HG03175 (cell line): ENCODE results near the gene NPPC.
"Not testable (repeated sequence)": the region's sequence is repeated elsewhere in the genome, so short reads cannot be mapped to it uniquely, and the experiment has no call there.

ENCODE experiments used
- ATAC-seq: cut with Tn5 transposase; IDR thresholded peaks from one replicate; pipeline ENCODE4 v1.9.1; 2021; ENCODE audit warnings: mild to moderate bottlenecking, moderate library complexity; ENCODE audit not compliant: unreplicated experiment

Gene NPPC

DNA sequence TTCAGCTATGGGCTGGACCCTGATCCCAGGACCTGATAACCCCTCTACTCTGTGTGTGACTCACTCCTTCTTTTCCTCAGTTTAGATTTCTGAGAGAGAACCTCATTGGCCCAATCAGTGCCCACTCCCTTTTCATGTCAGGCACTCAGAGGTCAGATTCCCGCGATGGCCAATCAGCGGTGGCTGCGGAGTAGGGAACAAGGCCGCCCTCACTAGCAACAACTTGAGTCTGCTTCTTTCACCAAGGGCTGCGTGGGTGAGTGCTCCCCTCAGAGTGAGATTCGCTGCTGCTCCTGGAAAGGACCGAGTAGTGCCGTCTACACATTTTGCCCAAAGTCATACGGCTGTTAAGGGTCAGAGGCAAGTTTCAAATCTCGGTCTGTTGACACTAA lies 34.7 kb downstream of the NPPC start:
- no peak for ATAC-seq

DNA sequence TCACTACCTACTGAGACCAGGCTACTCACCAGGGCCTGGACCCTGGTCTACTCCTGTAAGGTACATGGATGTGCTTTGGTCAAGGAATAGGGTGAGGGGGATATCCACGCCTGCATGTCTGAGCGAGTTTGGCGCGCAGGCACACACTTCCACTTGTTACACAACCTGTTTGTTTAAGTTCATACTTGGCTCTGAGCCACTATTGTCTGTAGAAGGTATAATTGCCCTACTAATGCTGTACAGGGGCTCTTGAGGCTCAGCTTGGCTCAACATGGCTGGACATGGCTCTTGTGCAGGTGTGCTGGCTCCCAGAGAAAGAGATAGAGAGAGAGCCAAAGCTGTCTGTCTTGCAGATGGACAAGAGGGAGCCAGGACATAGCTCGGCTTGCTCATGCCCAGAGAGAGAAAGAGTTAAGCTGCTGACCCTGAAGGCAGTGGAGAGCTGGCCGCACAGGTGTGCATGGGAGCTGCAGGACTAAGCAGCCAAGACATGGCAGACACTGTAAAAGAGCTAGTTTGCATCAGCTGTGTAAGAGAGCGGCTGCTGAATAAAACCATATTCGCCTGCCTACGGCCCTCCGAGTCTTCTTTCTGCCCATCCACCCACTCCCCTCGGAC lies 35.2 kb downstream of the NPPC start:
- ATAC-seq, result no peak

DNA sequence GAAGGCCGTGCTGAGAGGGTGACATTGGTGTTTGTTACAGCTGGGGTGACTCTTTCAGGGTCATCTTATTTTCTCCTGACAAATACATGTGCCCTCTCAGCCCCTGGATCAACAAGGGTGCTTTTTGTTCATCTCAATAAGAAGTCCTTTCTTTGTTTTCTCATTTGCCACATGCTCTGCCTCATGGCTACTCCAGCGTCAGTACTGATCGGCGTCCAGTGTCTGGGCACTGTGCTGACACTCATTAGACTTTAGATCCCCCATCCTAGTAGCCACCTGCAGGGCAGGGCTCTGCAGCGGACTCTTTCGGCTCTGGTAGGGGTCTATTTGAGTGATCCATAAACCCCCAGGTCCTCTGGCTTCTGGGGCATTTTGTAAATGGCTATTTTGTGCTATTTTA lies 38.4 kb downstream of the NPPC start:
- no peak for ATAC-seq

DNA sequence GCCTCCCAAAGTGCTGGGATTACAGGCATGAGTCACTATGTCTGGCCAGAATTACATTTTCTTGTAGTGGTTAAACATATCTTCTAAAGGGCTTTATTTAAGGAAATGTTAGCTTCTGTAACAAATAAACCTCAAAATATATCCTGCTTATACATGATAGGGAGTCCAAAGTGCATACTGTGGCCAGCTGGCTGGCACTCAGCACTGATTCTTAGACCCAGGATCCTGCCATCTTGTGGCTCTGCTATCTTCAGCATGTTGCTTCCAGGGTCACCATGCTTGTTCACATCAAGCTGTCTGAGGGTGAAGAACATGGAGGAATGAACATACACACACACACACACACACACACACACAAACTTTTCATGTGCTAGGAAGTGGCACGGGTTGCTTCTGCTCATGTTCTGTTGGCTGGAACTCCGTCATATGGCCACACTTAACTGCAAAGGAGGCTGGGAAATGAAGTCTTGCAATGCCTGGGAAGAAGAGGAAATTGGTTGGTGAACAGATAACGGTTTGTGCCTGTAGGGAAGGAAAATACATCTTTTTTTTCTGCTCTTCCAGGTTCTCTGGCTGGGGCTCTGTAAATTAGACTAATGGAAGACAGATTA lies 40.0 kb downstream of the NPPC start:
- no peak for ATAC-seq

DNA sequence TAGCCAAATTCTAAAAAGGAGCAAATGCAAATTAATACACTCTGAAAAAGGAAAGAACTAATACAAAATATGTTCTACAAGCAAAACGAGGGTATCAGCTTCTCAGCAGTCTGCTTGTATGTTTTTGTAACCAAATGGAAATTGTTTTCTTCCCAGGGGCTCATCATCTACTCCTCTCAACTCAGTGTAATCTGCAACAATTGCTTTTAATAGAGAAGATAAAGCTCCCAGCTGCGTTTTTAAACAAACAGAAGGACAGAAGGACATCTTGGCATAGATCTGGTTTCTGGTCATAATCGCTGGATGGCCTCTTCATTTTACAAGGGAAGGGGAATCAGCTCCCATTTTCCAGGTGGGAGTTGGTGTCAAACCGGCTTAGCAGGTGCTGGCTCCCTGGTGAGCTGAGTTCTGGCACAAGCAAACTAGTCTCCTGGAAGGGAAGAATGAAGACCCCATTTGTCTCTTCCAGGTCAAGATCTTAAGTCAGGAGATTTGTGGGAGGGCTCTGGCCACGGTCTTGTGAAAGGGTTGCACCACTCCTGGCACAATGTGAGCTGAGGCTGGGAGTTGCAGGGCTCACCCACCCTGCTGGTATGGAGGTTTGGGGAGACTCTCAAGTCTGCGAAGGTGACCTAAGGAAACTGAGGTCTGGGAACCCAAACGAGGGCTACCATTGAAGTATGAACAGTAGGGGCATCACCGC lies 41.6 kb downstream of the NPPC start:
- ATAC-seq, result no peak

DNA sequence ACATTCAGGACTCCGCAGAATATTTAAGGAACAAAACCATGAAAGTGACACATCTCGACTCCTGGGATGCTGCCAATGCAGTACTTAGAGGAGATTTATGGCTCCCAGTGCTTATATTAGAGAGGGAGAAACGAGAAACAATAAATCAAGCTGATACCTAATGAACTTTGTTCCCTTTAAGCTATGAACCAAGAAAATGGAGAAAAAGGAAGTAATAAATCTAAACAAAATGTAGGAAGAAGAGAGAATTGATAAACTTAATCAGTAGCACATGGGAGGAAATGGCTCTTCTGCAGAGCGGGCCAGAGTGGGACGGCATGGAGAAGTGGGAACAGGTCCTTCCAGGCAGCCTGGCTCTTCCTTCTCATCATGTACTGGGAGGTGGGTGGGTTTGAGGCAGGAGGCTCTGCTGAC lies 42.7 kb downstream of the NPPC start:
- ATAC-seq, result no peak

DNA sequence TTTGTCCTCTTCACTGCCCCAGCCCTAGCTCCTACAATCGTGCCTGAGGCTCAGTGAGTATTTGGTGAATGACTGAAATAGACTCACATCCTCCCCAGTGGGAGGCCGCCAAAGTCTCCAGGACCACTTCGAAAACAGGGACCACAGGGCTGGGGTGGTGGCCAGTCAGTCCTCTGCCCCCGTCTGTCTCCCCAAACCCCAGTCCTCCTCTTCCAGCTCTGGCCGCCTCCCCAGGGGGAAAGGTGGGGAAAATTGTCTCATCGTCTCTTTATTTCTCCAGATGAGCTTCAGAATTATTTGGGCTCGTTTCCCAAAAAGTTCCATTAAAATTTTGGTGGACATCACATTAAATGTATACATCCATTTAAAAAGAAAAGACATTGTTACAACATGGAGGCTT lies 43.5 kb downstream of the NPPC start:
- ATAC-seq, result no peak

DNA sequence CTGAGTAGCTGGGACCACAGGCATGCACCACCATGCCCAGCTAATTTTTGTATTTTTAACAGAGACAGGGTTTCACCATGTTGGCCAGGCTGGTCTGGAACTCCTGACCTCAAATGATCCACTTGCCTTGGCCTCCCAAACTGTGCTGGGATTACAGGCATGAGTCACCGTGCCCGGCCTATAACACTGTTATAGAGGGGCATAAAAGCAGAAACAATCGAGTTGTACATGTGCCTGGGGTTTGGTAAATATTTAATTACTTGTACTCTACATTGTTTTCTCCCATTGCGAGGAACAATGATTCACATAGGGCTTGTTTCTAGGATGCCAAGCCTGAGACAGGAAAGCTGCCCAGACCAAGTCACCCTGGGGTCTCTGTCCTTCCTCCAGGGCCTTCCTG lies 45.8 kb downstream of the NPPC start:
- not testable (repeated sequence) for ATAC-seq

DNA sequence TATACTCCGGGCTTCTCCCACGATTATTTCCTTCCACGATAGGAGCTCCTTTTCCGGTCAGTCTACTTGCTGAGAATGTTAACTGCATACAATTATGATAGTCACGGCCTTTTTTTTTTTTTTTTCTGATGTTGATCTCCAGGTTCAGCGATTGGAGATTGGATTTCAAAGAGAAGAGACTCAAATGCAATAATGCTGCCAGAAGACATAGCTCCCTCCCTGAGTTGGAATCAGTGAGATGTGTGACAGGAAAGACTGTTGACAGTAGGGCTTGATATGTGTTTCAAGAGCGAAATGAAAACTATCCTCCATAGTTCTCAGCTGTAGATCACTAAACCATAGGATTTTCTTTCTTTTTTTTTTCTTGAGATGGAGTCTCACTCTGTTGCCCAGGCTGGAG lies 47.0 kb downstream of the NPPC start:
- no peak for ATAC-seq

DNA sequence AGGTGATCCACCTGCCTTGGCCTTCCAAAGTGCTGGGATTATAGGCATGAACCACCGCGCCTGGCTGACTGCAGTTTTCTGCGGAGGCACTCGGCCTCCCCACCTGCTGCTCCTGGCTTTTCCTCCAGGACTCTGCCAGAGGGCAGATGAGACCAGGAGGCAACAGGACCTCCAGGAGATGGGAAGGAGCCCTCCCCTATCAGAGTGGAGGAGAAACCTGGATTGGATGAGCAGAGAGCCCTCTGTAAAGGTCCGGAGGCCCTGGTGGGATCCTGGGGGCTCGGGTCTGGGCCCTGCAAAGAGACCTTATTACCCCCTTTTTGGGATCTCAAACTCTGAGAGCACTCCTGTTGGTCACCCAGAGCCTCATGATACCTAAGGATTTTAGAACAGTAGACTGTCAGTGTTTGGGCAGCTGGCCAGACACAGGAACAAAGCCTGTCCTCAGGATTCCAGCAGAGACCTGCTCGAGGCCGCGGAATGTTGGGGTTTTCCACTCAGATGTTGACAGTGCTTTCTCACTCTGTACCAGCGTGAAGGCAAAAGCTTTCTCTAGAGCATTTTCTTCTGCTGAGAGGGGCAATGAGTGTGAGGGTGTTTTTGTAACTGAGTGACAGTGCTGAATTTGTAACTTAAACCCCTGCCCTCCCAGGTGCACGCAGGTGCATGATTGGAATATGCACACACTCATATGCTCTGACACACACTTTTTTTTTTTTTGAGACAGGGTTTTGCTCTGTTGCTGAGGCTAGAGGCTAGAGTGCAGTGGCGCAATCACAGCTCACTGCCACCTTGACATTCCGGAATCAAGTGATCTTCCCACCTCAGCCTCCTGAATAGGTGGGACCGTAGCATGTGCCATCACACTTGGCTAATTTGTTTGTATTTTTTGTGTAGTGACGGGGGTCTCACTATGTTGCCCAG lies 48.4 kb downstream of the NPPC start:
- ATAC-seq, result no peak

DNA sequence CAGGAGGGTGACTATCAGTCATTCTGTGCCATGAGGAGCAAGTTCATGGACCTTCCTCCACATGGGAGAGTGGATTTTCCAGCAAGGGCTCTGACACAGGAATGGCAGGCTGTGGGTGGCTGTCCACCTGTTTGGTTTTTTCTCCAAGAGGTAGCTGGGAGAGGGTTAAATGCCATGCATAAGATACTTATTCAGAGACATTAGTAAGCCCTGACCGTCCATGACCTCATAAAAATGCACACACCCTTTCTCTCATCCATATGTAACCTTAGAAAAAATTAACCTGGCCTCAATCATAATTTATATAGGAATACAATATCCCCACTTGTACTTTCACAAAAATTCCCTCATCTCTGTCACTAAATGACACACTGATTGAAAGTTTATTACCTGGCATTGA lies 51.3 kb downstream of the NPPC start:
- no peak for ATAC-seq
